ENCODE measurements around the gene NEK9.

DNA sequence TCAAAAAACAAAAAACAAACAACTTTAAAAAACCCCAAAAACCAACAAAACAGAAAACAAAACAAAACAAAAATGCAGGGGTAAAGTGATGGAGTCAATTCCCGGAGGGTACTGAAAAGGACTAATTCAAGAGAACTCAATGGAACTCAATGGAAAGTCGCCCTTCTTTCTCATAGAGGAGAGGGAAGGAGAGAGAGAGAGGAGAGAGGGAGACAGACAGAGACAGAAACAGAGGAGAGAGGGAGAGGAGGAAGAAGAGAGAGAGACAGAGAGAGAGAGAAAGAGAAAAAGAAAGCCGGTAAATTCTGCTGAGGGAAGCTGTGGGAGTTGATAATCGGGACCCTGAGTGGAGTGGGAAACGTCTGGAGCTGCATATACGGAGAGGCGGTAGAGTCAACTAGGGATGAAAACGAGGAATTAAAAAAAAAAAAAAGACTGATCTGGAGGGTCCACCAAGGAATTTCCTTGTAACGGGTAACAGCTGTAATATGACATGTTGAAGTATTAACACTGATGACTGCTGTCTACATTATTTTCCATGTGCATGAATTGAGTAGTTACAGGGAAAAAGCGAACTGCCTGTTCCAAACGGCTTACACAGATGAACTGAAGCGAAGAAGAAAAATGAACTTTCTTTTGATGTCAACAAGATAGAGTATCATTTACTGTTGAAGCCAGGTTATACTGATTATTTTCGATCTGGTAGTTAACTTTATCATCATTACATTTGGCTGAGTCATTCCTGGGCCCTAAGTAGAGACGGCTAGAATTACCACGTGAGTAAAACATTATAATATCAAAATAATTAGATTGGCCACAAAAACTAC is 58.3 kb downstream of the NEK9 start:
- no peak for TF ChIP-seq ESRRA (CRISPR knock-in tag; IDR thresholded peaks at IDR 0.05; ENCODE audit: borderline replicate concordance)
- no peak; the same call in 1 of the 2 replicates for TF ChIP-seq ZNF512 (CRISPR knock-in tag; IDR thresholded peaks at IDR 0.05; ENCODE audit: borderline replicate concordance)
- no peak for TF ChIP-seq FOXK1 (CRISPR knock-in tag; IDR thresholded peaks at IDR 0.05)
- TF ChIP-seq, protein P1, sequence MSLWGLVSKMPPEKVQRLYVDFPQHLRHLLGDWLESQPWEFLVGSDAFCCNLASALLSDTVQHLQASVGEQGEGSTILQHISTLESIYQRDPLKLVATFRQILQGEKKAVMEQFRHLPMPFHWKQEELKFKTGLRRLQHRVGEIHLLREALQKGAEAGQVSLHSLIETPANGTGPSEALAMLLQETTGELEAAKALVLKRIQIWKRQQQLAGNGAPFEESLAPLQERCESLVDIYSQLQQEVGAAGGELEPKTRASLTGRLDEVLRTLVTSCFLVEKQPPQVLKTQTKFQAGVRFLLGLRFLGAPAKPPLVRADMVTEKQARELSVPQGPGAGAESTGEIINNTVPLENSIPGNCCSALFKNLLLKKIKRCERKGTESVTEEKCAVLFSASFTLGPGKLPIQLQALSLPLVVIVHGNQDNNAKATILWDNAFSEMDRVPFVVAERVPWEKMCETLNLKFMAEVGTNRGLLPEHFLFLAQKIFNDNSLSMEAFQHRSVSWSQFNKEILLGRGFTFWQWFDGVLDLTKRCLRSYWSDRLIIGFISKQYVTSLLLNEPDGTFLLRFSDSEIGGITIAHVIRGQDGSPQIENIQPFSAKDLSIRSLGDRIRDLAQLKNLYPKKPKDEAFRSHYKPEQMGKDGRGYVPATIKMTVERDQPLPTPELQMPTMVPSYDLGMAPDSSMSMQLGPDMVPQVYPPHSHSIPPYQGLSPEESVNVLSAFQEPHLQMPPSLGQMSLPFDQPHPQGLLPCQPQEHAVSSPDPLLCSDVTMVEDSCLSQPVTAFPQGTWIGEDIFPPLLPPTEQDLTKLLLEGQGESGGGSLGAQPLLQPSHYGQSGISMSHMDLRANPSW (CRISPR knock-in tag; conservative IDR thresholded peaks at IDR 0.05; ENCODE audit: low read depth) = no peak
- TF ChIP-seq RELA (CRISPR knock-in tag; IDR thresholded peaks at IDR 0.05; ENCODE audit: borderline replicate concordance) = no peak
- no peak for TF ChIP-seq CTCF (IDR thresholded peaks at IDR 0.05)
- TF ChIP-seq TCF7 (CRISPR knock-in tag; IDR thresholded peaks at IDR 0.05; ENCODE audit: low read depth) = no peak
- no peak for TF ChIP-seq TEAD4 (CRISPR knock-in tag; IDR thresholded peaks at IDR 0.05)
- TF ChIP-seq JUN (CRISPR knock-in tag; IDR thresholded peaks at IDR 0.05) = no peak
- TF ChIP-seq ETV6 (CRISPR knock-in tag; IDR thresholded peaks at IDR 0.05) = no peak
- TF ChIP-seq SP1 (CRISPR knock-in tag; conservative IDR thresholded peaks at IDR 0.05) = no peak
- TF ChIP-seq ZNF232 (CRISPR knock-in tag; IDR thresholded peaks at IDR 0.05) = no peak
